NCI-H2196 treated with DMSO at 0.1 percent for 48 hours (cell line): ENCODE results near the gene HNRNPF.
A peak's percentile ranks its signal among the peaks of the same experiment; 100 is the strongest.

ENCODE experiments used
- DNase-seq: peaks from one replicate; lab custom pipeline; 2025; ENCODE audit not compliant: unreplicated experiment; lab: John Stamatoyannopoulos, UW

The HNRNPF gene

DNA sequence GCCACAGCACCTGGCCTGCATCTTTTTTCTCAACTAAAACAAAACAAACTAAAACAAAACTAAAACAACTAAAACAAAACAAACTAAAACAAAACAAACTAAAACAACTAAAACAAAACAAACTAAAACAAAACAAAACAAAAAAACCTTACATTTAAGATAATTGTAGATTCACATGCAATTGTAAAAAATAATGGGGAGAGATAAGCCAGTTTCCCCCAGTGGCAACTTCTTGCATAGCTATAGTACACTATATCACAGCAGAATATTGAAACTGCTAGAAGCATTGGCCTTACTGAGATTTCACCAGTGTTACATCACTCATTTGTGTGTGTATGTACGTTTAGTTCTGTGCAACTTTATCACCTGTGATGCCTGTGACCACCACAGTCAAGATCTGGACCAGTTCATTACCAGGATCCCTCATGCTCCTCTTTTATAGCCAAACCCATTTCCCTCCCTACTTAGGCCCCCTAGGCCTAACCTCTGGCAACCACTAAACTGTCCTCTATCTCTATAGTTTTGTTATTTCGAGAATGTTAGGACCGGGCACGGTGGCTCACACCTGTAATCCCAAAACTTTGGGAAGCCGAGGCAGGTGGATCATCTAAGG, 28.3 kb downstream of the HNRNPF start:
- no peak for DNase-seq

DNA sequence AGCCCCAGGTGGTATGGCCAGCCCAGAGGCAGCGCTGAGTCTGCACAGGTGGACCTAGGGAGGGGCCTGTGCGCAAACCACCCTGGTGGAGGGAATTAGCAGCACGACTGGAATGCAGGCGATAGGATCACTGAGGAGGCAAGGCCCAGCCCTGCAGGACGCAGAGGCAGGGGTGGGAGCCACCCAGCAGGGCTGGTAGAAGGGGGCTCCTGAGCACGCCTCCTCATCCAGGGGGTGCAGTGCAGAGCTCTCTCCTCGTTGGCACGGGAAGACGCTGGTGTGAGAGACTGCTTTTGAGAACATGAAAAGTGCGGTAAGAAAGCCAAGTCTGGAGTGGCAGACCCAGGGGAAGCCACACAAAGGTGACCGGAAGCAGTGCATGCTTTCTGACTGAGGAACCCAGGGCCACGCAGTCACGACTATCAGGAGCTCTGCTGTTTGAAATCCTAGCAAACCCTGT, 31.5 kb downstream of the HNRNPF start:
- no peak for DNase-seq

DNA sequence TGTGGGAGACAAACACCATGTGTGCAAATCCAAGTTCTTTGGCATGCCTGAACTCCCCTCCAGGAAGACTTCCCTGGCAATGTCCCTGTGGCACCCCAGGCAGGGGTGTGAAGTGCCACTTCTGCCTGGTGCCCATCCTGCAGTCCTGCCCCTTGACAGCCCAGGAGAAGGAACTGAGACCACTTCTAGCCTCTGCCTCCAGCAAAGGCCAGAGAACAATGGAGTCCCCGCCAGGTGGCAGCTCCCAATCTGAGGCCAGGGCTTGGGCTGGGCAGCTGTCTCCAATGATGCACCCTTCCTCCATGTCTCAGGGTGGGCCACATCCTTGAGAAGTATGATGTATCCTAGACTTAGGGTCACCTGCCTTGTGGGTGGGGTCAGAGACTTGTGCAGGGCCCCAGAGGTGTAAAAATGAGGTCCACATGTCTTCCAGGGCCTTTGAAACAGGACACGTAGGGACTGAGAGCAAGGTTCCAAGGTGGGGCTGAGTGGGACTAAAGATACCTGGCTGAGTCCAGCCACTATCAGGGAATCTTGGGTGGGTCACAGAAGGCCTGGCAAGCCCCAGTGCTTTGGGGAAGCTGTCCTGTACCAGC, 32.1 kb downstream of the HNRNPF start:
- DNase-seq: no peak

DNA sequence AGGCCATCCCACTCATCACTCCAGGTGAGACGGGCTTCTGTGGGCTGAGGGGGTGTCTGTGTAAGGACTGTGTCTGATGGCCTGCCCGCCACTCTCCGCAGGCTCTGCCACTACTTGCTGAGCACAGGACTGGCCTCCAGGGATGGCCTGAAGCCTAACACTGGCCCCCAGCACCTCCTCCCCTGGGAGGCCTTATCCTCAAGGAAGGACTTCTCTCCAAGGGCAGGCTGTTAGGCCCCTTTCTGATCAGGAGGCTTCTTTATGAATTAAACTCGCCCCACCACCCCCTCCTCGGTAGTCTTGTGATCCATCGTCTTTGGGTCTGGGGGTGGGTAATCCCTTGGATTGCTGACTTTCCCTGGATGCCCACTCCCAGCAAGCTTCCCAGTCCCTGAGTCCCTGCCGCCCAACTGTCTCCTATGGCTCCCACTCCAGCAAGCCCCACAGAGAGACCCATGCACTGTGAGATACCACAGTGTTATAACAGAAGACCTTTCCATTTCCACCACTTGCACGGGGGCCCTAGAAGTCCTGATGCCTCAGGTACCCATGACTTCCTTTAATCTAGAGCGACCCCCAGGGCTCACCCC, 32.8 kb downstream of the HNRNPF start:
- DNase-seq: no peak

DNA sequence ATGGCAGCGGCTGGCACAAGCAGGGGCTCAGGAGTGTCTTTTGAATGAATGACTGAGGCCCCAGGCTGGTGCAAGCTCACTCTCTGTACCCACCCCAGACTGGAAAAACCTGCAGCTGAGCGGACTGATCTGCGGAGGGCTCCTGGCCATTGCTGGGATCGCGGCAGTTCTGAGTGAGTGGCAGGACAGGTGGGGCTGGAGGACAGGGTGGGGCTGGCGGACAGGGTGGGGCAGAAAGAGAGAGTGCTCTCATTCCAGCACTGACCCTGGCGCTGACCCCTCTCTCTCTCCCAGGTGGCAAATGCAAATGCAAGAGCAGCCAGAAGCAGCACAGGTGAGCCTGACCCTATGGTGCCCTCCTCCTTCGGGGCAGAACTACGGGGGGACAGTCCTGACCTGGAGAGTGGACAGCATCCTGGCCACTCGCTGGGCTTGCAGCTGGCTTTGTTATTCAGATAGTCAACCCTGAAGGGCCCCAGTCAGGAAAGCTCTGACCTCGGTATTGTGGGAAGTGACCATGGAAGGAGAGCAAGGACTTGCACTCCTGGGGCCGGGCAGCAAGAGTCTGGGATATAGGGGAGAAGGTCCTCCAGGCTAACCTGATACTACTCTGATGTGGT, 33.5 kb downstream of the HNRNPF start:
- DNase-seq: no peak

DNA sequence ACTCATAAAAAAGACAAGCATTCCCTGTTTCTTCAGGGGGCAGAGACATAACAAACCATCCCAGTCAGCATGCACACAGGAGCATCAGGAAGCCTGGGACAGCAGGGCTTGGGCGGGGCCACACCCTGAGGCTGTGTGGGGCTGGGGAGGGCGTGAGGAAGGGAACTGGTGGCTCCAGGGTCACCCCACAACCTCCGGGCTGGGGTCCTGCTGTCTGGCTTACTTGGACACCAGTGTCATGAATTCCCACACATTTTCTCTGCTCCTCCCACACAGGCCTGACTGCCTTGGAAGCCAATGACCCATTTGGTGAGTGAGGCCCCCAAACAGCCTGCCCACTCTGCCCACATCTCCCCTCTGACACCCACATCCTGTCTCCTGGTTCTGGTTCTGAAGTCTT, 34.8 kb downstream of the HNRNPF start:
- no peak for DNase-seq

DNA sequence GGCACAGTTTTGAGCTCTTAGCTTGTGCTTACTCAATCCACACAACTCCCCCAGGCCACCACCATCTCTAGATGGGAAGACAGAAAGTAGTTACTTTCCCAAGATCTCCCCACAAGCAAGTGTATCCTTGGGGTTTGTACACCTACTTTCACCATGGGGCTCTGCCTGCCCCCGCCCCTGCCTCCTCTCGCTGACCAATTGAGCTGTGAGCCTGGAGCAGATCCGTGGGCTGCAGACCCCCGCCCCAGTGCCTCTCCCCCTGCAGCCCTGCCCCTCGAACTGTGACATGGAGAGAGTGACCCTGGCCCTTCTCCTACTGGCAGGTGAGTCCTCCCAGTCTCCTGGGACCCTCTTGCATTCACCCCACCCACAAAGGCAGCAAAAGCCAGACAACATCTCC, 35.5 kb downstream of the HNRNPF start:
- DNase-seq: no peak

DNA sequence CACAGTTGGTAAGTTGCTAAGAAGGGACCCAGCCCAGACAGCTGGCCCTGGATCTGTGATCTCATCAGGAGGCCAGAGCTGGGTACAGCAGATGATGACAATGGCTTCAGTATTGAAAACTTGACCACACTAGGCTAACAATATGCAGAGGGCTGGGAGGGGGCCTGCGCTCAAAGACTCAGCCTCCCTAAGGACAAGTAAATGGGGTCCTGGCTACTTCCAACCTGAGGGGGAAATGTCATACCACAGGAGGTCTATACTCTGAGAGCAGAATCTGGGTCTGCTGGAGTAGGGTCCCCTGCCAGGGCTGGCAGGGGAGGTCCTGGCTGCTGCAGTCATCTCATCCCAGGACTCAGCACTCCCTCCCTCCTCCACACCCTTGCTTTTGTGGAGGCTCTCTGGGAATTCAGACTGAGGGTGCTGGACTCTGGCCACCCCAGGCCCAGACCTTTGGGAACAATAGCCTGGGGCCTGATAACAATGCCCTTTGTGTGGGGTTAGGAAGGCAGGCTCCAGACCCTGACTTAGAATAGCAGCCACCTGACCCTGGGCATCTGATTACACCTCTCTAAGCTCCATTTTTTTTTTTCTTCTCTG, 36.1 kb downstream of the HNRNPF start:
- no peak for DNase-seq

DNA sequence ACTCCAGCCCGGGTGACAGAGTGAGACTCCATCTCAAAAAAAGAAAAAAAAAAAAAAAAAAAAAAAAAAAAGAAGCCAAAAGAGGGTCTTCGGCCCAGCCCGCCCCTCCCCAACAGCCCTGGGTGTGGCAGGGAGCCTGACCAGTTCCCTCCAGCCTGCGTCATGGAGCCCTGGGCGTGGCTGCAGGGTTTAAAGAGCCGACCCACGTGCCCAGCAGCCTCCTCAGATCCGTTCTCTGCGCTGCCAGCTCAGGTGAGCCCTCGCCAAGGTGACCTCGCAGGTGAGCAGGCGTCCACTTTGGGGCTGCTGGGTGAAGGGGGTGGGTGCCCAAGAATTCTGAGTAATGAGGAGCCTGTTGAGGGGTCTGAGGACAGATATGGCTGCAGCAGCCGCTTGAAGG, 37.6 kb downstream of the HNRNPF start, which contains the start of gene FXYD4:
FXYD4 (plus strand) TSS at position 219 of the 400 bp plus-strand sequence. CDS start 2,111 bp downstream, outside the sequence.
- DNase-seq: no peak

DNA sequence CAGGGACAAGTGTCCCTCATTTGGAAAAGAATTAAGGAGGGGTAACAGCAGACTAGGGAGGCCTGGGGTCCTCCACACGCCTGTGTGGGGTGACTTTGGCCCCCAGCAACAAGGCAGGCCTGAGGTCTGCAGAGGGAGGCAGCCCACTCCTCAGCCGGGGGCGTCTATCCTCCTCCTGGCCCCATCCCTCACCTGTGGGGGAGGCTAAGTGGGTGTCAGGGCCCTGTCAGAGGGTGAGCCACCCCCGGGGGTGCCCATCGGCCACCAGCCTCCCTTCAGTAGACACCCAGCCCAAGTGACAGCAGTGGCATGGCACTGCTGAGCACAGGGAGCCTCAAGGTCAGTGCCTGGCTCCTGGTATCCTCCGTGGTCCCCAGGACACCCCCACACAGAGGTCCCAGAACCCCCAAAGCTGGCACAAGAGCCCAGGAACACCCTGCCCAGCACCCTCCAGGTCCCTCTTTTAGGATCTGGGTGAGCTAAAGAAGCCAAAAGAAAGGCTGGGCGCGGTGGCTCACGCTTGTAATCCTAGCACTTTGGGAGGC, 38.2 kb downstream of the HNRNPF start:
- no peak for DNase-seq

DNA sequence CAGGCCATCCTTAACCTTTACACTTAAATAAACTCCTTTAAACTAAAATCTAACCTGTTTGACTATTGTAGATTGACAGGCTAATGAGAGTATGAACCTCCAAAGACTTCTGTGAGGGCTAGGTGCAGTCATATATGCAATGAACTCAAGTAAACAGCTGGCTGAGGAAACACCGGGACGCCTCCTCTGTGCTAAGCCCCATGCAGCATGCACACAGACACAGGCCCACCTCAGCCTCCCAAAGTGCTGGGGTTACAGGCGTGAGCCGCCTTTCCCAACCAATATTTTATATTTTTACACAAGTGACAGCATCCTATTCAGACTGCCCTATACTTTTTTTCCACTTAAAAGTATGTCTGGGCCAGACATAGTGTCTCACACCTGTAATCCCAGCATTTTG, 39.1 kb downstream of the HNRNPF start:
- no peak for DNase-seq

DNA sequence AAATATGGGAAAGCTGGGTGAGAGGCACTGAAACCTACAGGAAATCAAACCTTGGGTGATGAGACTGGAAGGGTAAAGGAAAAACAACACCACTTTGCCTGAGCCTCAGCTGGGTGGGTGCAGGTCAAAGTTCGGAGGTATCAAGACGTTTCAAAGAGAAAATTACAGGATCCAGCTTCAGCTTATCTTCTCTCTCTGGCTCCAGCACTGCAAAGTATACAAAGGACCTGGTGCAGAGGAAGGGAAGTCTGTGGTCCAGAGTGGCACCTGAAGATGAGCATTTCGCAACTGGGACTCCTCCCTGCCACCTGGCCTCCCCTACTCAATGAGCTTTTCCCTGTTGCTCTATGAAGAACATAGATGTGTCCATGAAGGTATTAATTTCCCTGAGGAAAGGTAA, 44.0 kb downstream of the HNRNPF start:
- DNase-seq: no peak

DNA sequence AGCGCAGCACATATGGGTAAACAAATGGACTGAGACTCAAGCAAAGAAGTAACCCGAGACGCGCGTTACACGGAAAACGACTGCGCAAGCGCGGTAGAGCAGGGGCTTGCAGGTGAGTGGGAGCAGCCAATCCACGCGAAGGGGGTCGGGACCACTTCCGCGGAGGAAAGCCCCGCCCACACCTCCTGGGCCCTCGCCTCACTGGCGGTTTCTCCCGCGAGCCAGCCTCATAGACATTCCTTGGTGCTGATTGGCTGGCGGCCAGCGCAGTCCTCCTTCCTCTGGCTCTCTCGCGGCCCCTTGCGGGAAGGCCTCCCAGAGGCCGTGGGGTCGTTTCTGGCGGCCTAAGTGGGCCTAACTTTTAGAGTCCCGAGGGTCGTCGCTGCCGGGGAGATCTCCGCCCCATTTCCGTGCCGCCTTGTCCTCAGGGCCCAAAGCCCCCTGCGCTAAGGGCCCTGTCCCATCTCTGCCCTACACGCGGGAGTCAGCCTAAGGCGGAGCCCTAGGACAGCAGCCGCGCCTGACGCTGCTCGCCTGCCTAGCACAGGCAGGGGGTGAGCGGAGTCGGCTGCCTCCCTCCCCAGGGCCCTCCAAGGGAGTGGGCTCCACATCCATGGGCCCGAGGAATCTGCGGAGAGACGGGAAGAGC, 46.7 kb downstream of the HNRNPF start:
- DNase-seq: peak; percentile 78

DNA sequence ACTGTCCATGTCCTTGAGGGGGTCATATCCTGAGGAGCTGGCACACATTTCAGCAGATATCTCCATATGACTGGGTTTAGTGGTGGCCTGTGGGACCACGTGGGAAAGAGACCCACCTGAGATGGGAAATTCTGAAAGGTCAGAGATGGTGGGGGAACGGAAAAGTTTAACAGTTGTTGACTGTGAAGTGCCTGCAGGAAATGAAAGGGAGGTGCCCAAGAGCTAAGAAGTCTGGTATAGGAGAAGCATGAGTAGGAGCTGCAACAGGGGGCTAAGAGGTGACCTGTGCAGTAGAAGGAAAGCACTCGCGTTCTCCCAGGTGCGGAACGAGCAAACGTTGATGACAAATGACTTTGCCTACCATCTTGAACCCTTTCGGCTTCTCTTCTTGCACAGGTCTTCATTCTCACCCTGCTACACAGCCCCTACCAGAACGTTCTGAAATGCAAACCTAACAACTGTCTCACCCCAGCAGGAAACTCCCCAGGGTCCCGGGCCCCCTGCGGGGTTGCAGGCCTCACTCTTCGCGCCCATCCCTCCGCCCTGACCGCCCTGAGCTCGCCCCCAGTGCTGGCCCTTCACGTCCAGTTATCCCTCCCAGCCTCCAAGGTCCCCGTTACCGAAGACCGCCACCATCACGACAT, 47.3 kb downstream of the HNRNPF start:
- no peak for DNase-seq

DNA sequence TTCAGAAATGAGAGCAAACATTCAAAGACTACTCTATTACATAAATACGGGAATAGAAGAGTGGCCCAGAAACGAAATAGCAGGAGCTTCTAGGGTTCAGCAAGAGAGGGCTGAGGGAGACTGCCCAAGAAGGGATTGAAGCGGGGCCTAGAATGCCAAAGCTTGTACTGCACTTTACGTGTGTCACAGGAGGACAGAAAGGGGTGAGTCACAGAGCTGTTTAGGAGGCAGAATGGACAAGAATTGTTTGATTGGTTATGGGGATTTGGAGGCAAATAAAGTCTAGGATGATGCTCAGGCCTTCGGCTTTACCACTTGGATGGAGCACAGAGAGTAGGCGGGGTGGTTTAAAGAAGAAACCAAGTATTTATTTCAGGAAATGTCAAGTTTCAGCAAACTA, 48.9 kb downstream of the HNRNPF start:
- DNase-seq: no peak

DNA sequence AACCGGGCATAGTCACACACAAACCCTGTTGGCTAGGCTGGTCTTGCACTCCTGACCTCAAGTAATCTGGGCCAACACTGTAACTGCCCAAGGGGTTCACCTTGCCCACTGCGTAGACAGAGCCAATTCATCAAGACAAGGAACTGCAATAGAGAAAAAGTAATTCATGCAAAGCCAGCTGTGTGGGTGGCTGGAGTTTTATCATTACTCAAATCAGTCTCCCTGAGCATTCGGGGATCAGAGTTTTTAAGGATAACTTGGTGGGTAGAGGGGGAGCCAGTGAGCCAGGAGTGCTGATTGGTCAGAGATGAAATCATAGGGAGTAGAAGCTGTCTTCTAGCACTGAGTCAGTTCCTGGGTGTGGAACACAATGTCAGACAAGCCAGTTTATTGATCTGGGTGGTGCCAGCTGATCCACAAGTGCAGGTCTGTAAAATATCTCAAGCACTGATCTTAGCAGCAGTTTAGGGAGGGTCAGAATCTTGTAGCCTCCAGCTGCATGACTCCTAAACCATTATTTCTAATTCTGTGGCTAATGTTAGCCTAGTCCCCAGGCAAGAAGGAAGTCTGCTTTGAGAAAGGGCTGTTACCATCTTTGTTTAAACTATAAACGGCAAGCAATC, 53.1 kb downstream of the HNRNPF start:
- DNase-seq: no peak

DNA sequence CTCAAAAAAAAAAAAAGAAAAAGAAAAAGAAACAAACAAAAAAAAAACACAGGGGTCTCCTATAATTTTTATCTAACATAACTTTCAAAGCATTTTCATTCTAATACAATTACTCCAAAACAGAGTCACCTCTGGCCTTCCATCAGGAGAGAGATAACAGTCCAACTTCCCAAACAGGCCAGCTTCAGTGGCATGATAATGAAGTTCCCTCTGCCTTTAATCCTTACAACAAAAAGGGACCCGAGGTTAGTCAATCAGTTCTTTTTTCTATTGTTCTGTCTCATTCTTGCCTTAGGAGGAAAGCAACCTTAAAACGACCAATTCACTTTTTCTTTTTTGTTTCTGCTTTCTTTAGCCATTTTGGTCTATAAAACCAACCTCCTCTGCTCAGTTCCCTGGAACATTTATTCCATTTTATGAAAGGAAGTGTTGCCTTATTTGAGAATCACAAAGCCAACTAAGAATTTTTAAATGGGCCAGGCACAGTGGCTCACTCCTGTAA, 54.1 kb downstream of the HNRNPF start:
- DNase-seq: no peak

DNA sequence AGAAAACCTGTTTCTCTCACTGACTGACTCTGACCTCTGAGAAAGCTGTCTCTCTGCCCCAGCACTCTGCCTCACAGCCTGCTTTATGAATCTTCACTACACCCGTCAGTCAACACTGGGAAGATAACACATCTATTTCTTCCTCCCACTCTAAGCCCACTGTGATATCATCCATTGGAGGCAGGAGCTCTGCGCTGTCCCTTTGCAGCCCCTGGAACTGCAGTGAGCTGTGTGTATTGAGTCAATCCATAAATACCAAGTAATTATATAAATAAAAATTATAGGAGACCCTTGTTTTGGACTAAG, 54.7 kb downstream of the HNRNPF start:
- no peak for DNase-seq

DNA sequence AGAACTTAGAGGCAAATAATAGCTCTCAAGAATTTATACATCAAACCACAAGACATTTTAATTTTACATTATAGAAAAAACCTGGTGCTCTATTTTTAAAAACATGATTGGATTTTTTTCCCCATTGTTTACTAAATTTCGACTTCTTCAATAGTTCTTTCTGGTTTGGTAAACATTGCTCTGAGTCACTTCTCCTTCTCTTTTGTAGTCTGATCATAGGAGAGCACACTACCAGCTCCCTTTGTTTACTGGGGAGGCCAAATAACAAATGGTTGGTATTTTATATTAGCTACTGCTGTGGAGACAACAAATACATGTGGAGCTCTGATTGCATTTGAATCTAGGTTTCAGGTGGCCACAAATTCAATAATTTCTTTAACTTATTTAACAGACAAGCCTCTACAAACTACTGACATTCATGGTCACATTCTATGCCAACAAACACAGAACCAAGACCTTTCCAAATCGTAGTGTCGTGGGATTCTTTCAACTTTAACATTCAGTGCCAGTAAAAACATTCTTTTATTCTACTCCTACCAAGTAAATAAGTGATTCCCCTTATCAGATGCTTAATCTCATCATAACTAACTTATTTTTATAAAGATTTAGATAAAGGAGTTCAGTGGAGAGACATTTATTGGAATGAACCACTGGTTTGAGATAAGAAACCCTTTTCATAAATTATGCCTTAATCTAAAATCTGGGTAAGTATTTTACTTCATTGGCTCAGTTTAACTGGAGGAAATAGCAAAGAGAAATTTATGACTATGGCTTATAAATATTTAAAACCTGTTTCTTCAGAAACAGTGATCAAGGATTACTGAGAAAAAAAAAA, 55.3 kb downstream of the HNRNPF start:
- no peak for DNase-seq
